Body of pancreas (tissue), 4 donors: Measurements from ENCODE around the gene IL1A. TPM values are rescaled to one million over a fixed set of nuclear protein-coding genes. Genes with fewer than 3 reads are reported as not detected.

Experiments
- ATAC-seq: fragments of 150-250 bp; one replicate; pipeline ENCODE4 v1.9.1; 2016
- DNase-seq, 4 donors: peaks; one replicate each; pipeline ENCODE4 v3.0.0-alpha.2; 2019
- H3K27ac ChIP-seq, 4 donors: fragments of 200-600 bp; sonication (generic); 1 replicate in 3 of 4; 2 replicates in 1 of 4; pipeline versions ENCODE4 v1.5.1 to v1.6.1; 2016 to 2019; ENCODE audit warnings: mild to moderate bottlenecking in 1 of 4, mixed read lengths in 1 of 4, moderate library complexity in 1 of 4
- H3K27me3 ChIP-seq, 2 donors: fragments of 200-600 bp; sonication (generic); one replicate each; pipeline ENCODE4 v1.6.0; 2016; ENCODE audit warnings: mild to moderate bottlenecking in 1 of 2
- H3K36me3 ChIP-seq, 2 donors: fragments of 200-600 bp; sonication (generic); replicated peaks in 1 of 2; 2 replicates each; pipeline ENCODE4 v1.5.1; 2016; ENCODE audit warnings: low read depth in 2 of 2; ENCODE audit not compliant: insufficient read depth in 1 of 2
- H3K4me1 ChIP-seq: fragments of 200-600 bp; sonication (generic); one replicate; pipeline ENCODE4 v1.6.0; 2016
- H3K4me3 ChIP-seq, 2 donors: fragments of 200-600 bp; sonication (generic); 1 replicate in 1 of 2; 2 replicates in 1 of 2; pipeline ENCODE4 v1.5.1; 2016 to 2019
- H3K9me3 ChIP-seq, 3 donors: fragments of 200-600 bp; sonication (generic); 1 replicate in 2 of 3; 2 replicates in 1 of 3; pipeline ENCODE4 v1.5.1; 2016
- CTCF ChIP-seq, 7 experiments: fragments of 450-650 bp in 4 of 7; fragments of 200-600 bp in 3 of 7; sonication (generic) in 3 of 7; IDR thresholded peaks; one replicate each; pipeline ENCODE4 v1.5.1; 2016 to 2019; ENCODE audit warnings: antibody characterized with exemption in 7 of 7
- POLR2A ChIP-seq, 3 donors: fragments of 450-650 bp; IDR thresholded peaks; one replicate each; pipeline ENCODE4 v1.6.1; 2016; ENCODE audit warnings: antibody characterized with exemption in 3 of 3, mild to moderate bottlenecking in 2 of 3
- WGBS, 2 donors: methylation state at CpG; one replicate each; pipeline ENCODE4 v1.1.5; 2017; 5-methylcytosine and 5-hydroxymethylcytosine counted together
- intact Hi-C: fragments of 100-400 bp; cut with DNase I; formaldehyde crosslinking; loops from one replicate; pipeline ENCODE4 v1.15.1; 2023
- total RNA-seq, 2 donors: library from RNA; depleted of rRNA; stranded (reverse); fragments of >200 nt; gene quantifications; one replicate each; pipeline ENCODE4 v1.1.0, GENCODE V29; 2016

The IL1A gene
- total RNA-seq, 2 donors from 2014 or later: not detected

- H3K9me3 ChIP-seq: no peaks in the 10 kb centered on the region
- H3K4me1 ChIP-seq: no peaks in the 10 kb centered on the region
- ATAC-seq: no peak
- 55 to 71% methylated on average over 4 of the region's 4 CpGs for WGBS, 2 donors
- H3K27me3 ChIP-seq: no peaks in the 10 kb centered on the region
- intact Hi-C loops: no loop called here
- no peak overlapping the region for H3K4me3 ChIP-seq
- no peak for TF ChIP-seq POLR2A (IDR thresholded peaks at IDR 0.05)
- no peak for TF ChIP-seq CTCF (IDR thresholded peaks at IDR 0.05)
- H3K36me3 ChIP-seq: no peaks in the 10 kb centered on the region
- H3K27ac ChIP-seq: no peak overlapping the region
- no peak for DNase-seq
These were observed 12.0 kb downstream of the IL1A start for GRCh38 chr2:112772322-112772721.

DNA sequence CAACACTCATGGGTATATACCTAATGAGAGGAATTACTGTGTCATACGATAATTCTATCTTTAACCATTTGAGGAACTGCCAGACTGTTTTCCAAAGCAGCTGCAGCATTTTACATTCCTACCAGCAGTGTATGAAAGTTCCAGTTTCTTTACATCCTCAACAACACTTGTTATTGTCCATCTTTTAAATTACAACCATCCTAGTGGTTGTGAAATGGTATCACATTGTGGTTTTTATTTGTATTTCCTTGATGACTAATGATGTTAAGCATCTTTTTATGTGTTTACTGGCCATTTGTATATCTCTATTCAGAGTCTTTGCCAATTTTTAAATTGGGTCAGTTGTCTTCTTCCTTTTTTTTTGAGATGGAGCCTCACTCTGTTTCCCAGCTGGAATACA is 15.9 kb downstream of the IL1A start:
- H3K36me3 ChIP-seq: no peaks in the 10 kb centered on the region
- DNase-seq: no peak
- no peaks in the 10 kb centered on the region for H3K9me3 ChIP-seq
- peaks cover 12% of the 10 kb centered on the region for H3K4me1 ChIP-seq
- 55 to 63% methylated on average over 1 of the region's 1 CpG for WGBS, 2 donors
- no peak for ATAC-seq
- no peak overlapping the region for H3K4me3 ChIP-seq
- intact Hi-C loops: no loop called here
- no peaks in the 10 kb centered on the region for H3K27me3 ChIP-seq
- TF ChIP-seq POLR2A (IDR thresholded peaks at IDR 0.05) (no peak), CTCF (IDR thresholded peaks at IDR 0.05) (no peak)
- no peak overlapping the region for H3K27ac ChIP-seq

GRCh38 chr2:112767693-112768330 is 16.5 kb downstream of the IL1A start:
- H3K36me3 ChIP-seq: no peaks in the 10 kb centered on the region
- peaks cover 12% of the 10 kb centered on the region for H3K4me1 ChIP-seq
- 68 to 78% methylated on average over 6 of the region's 6 CpGs for WGBS, 2 donors
- intact Hi-C loops: no loop called here
- TF ChIP-seq POLR2A (IDR thresholded peaks at IDR 0.05) (no peak), CTCF (IDR thresholded peaks at IDR 0.05) (no peak)
- H3K9me3 ChIP-seq: no peaks in the 10 kb centered on the region
- H3K27ac ChIP-seq: no peak overlapping the region
- no peak for ATAC-seq
- no peak for DNase-seq
- H3K27me3 ChIP-seq: no peaks in the 10 kb centered on the region
- no peak overlapping the region for H3K4me3 ChIP-seq

DNA sequence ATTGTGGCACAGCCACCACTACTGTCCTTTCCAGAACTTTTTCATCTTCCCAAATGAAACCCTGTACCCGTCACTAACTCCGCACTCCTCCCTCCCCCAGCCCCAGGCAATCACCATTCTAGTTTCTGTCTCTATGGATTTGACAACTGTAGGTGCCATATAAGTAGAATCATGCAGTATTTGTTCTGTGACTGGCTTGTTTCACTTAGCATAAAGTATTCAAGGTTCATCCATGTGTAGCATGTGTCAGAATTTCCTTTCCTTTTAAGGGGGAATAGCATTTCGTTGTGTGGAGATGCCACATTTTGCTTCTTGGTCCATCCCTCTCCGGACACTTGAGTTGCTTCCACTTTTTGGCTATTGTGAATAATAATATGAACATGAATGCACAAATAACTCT is 19.0 kb downstream of the IL1A start:
- no peak for ATAC-seq
- TF ChIP-seq CTCF (IDR thresholded peaks at IDR 0.05) (no peak), POLR2A (IDR thresholded peaks at IDR 0.05) (no peak)
- DNase-seq: no peak
- H3K9me3 ChIP-seq: no peaks in the 10 kb centered on the region
- WGBS, 2 donors: 65 to 73% methylated on average over 4 of the region's 4 CpGs
- H3K27me3 ChIP-seq: no peaks in the 10 kb centered on the region
- intact Hi-C loops: no loop called here
- peaks cover 12% of the 10 kb centered on the region for H3K4me1 ChIP-seq
- no peaks in the 10 kb centered on the region for H3K36me3 ChIP-seq
- no peak overlapping the region for H3K4me3 ChIP-seq
- H3K27ac ChIP-seq: no peak overlapping the region
